HEK293 (cell line): ENCODE measurements around the gene CADM1.

Experiments used
- CTCF ChIA-PET: fragments of 350-600 bp; formaldehyde crosslinking; extraction: SDS; loops from one replicate; lab custom pipeline; 2021; ENCODE audit warnings: antibody characterized with exemption; lab: Yijun Ruan, JAX
- POLR2A ChIA-PET: fragments of 300-600 bp; formaldehyde crosslinking; extraction: SDS; loops from one replicate; lab custom pipeline; 2020; ENCODE audit warnings: antibody characterized with exemption, inconsistent platforms; lab: Yijun Ruan, JAX
- H3K27ac ChIP-seq: fragments of 200-500 bp; sonication (Bioruptor generic); 2 replicates; pipeline ENCODE4 v1.5.1; 2014; ENCODE audit warnings: low read depth, low read length, control low read depth, inconsistent platforms; ENCODE audit errors: extremely low read depth
- H3K36me3 ChIP-seq, 2 experiments: fragments of 200-500 bp in 1 of 2; sonication (Bioruptor generic) in 1 of 2; 1 replicate in 1 of 2; 2 replicates in 1 of 2; pipeline ENCODE4 v1.5.1; 2014 to 2017; ENCODE audit warnings: inconsistent platforms in 2 of 2, low read length in 2 of 2; ENCODE audit not compliant: control insufficient read depth in 2 of 2, insufficient read depth in 1 of 2
- H3K4me1 ChIP-seq: fragments of 200-500 bp; sonication (Bioruptor generic); 2 replicates; pipeline ENCODE4 v1.5.1; 2014; ENCODE audit warnings: mild to moderate bottlenecking, low read length, inconsistent platforms; ENCODE audit not compliant: control insufficient read depth, insufficient read depth
- H3K4me3 ChIP-seq: 2 replicates; pipeline ENCODE4 v1.5.1; 2011; ENCODE audit warnings: low read depth, mild to moderate bottlenecking, control low read depth, low read length, moderate library complexity
- H3K9me3 ChIP-seq: fragments of 200-500 bp; sonication (Bioruptor generic); 2 replicates; pipeline ENCODE4 v1.5.1; 2014; ENCODE audit warnings: low read depth, low read length, inconsistent platforms; ENCODE audit not compliant: control insufficient read depth, insufficient read depth
- HOXD13 ChIP-seq: sonication (generic); formaldehyde crosslinking; IDR thresholded peaks from 2 replicates; pipeline ENCODE4 v1.8.0; 2022; ENCODE audit warnings: missing genetic modification reagents, borderline replicate concordance
- KLF16 ChIP-seq: fragments of 450-650 bp; formaldehyde crosslinking; IDR thresholded peaks from 2 replicates; pipeline ENCODE4 v1.5.1; 2017; ENCODE audit warnings: missing biosample characterization, missing genetic modification characterization
- MZF1 ChIP-seq: fragments of 450-650 bp; formaldehyde crosslinking; IDR thresholded peaks from 2 replicates; pipeline ENCODE4 v1.5.1; 2017; ENCODE audit warnings: missing biosample characterization, missing genetic modification characterization, borderline replicate concordance
- OSR2 ChIP-seq: fragments of 450-650 bp; formaldehyde crosslinking; IDR thresholded peaks from 2 replicates; pipeline ENCODE4 v1.5.1; 2016; ENCODE audit warnings: missing biosample characterization, missing genetic modification characterization
- OVOL3 ChIP-seq: fragments of 450-650 bp; formaldehyde crosslinking; IDR thresholded peaks from 2 replicates; pipeline ENCODE4 v1.5.1; 2016; ENCODE audit warnings: missing biosample characterization, missing genetic modification characterization
- SCRT1 ChIP-seq: fragments of 450-650 bp; formaldehyde crosslinking; IDR thresholded peaks from 2 replicates; pipeline ENCODE4 v1.5.1; 2016; ENCODE audit warnings: missing biosample characterization, missing genetic modification characterization, borderline replicate concordance
- SP2 ChIP-seq: fragments of 450-650 bp; formaldehyde crosslinking; IDR thresholded peaks from 2 replicates; pipeline ENCODE4 v1.5.1; 2016; ENCODE audit warnings: missing biosample characterization, missing genetic modification characterization
- SP3 ChIP-seq: fragments of 450-650 bp; formaldehyde crosslinking; IDR thresholded peaks from 2 replicates; pipeline ENCODE4 v1.5.1; 2016; ENCODE audit warnings: missing biosample characterization, missing genetic modification characterization
- ZNF121 ChIP-seq: fragments of 450-650 bp; formaldehyde crosslinking; IDR thresholded peaks from 2 replicates; pipeline ENCODE4 v1.5.1; 2016; ENCODE audit warnings: missing biosample characterization, missing genetic modification characterization
- ZNF133 ChIP-seq: fragments of 450-650 bp; formaldehyde crosslinking; IDR thresholded peaks from 2 replicates; pipeline ENCODE4 v1.5.1; 2016; ENCODE audit warnings: missing biosample characterization, missing genetic modification characterization
- ZNF138 ChIP-seq: fragments of 450-650 bp; formaldehyde crosslinking; IDR thresholded peaks from 2 replicates; pipeline ENCODE4 v1.5.1; 2016; ENCODE audit warnings: missing biosample characterization, missing genetic modification characterization, borderline replicate concordance
- ZNF2 ChIP-seq: fragments of 450-650 bp; formaldehyde crosslinking; IDR thresholded peaks from 2 replicates; pipeline ENCODE4 v1.5.1; 2016; ENCODE audit warnings: missing biosample characterization, missing genetic modification characterization
- ZNF223 ChIP-seq: fragments of 450-650 bp; formaldehyde crosslinking; IDR thresholded peaks from 2 replicates; pipeline ENCODE4 v1.5.1; 2016; ENCODE audit warnings: missing biosample characterization, missing genetic modification characterization
- ZNF23 ChIP-seq: fragments of 450-650 bp; formaldehyde crosslinking; IDR thresholded peaks from 2 replicates; pipeline ENCODE4 v1.5.1; 2016; ENCODE audit warnings: missing biosample characterization, missing genetic modification characterization, borderline replicate concordance
- ZNF324 ChIP-seq: fragments of 450-650 bp; formaldehyde crosslinking; IDR thresholded peaks from 2 replicates; pipeline ENCODE4 v1.5.1; 2016; ENCODE audit warnings: missing biosample characterization, missing genetic modification characterization
- ZNF37A ChIP-seq: fragments of 450-650 bp; IDR thresholded peaks from 2 replicates; pipeline ENCODE4 v1.5.1; 2018; ENCODE audit warnings: missing biosample characterization, missing genetic modification characterization
- ZNF391 ChIP-seq: fragments of 450-650 bp; formaldehyde crosslinking; IDR thresholded peaks from 2 replicates; pipeline ENCODE4 v1.5.1; 2016; ENCODE audit warnings: low read depth, missing biosample characterization, missing genetic modification characterization, borderline replicate concordance
- ZNF404 ChIP-seq: fragments of 450-650 bp; formaldehyde crosslinking; IDR thresholded peaks from 2 replicates; pipeline ENCODE4 v1.5.1; 2017; ENCODE audit warnings: missing biosample characterization, missing genetic modification characterization
- ZNF514 ChIP-seq: fragments of 450-650 bp; formaldehyde crosslinking; IDR thresholded peaks from 2 replicates; pipeline ENCODE4 v1.5.1; 2016; ENCODE audit warnings: missing biosample characterization, missing genetic modification characterization
- ZNF560 ChIP-seq: fragments of 450-650 bp; formaldehyde crosslinking; IDR thresholded peaks from 2 replicates; pipeline ENCODE4 v1.5.1; 2017; ENCODE audit warnings: missing biosample characterization, missing genetic modification characterization, borderline replicate concordance
- ZNF571 ChIP-seq: fragments of 450-650 bp; formaldehyde crosslinking; IDR thresholded peaks from 2 replicates; pipeline ENCODE4 v1.5.0; 2017; ENCODE audit warnings: missing biosample characterization, missing genetic modification characterization
- ZNF624 ChIP-seq: fragments of 450-650 bp; formaldehyde crosslinking; IDR thresholded peaks from 2 replicates; pipeline ENCODE4 v1.5.1; 2017; ENCODE audit warnings: missing biosample characterization, missing genetic modification characterization
- ZNF629 ChIP-seq: fragments of 450-650 bp; formaldehyde crosslinking; IDR thresholded peaks from 2 replicates; pipeline ENCODE4 v1.5.1; 2017; ENCODE audit warnings: missing biosample characterization, missing genetic modification characterization
- ZNF654 ChIP-seq: fragments of 450-650 bp; formaldehyde crosslinking; IDR thresholded peaks from 2 replicates; pipeline ENCODE4 v1.5.1; 2016; ENCODE audit warnings: low read depth, missing biosample characterization, missing genetic modification characterization
- ZNF843 ChIP-seq: fragments of 450-650 bp; formaldehyde crosslinking; IDR thresholded peaks from 2 replicates; pipeline ENCODE4 v1.5.1; 2016; ENCODE audit warnings: missing biosample characterization, missing genetic modification characterization
- TF ChIP-seq, protein P1 (sequence below): fragments of 450-650 bp; formaldehyde crosslinking; IDR thresholded peaks from 2 replicates; pipeline ENCODE4 v1.5.1; 2017; ENCODE audit warnings: missing biosample characterization, missing genetic modification characterization
- TF ChIP-seq, protein P2 (sequence below): sonication (generic); formaldehyde crosslinking; IDR thresholded peaks from 2 replicates; pipeline ENCODE4 v1.8.1; 2022; ENCODE audit warnings: mild to moderate bottlenecking, moderate library complexity, missing genetic modification reagents
- TF ChIP-seq, protein P3 (sequence below): fragments of 450-650 bp; formaldehyde crosslinking; IDR thresholded peaks from 2 replicates; pipeline ENCODE4 v1.5.1; 2016; ENCODE audit warnings: missing biosample characterization, missing genetic modification characterization
- TF ChIP-seq, protein P4 (sequence below): fragments of 450-650 bp; formaldehyde crosslinking; IDR thresholded peaks from 2 replicates; pipeline ENCODE4 v1.5.1; 2016; ENCODE audit warnings: missing biosample characterization, missing genetic modification characterization, borderline replicate concordance

CADM1 gene

DNA sequence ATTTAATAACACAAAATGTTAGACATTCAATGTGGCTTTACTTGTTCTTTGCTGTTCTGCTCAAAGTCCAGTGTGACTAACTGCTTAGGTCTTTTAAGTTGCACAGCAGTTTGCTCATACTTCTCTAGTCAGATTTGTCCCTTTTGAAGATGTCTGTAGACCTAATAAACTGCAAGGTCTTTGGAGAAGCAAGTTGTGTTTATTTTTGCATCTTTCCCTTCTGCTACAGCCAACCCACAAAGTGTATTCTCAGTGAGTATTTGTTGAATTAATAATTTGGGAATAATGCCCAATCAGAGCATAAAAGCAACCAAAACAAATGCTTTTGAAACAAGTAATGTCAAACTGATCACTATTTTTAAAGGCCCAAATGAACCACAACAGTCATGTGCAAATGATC lies 312.5 kb downstream of the CADM1 start (continued):
- TF ChIP-seq ZNF654 (tag by site-specific recombination) (no peak), KLF16 (tag by site-specific recombination) (no peak), ZNF324 (tag by site-specific recombination) (no peak), SCRT1 (tag by site-specific recombination) (no peak), ZNF404 (no peak), ZNF843 (tag by site-specific recombination) (no peak)

DNA sequence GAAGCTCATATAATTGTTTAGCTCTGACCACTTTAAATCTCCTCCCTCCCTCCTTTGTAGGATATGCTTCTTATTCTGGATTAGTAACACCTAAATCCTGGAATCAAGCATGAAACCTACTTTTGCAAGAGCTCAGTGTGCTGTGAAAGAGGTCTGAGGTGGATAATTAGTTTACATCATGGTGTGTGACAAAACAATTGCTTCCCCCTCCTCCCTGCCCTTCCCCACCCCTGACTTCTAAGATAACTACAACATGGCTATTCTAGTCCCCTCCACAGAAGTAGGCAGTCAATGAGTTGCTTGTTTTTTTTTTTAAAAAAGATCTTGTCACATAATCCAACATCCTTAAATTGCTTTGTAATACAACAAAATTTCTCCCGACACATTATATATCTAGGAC lies 314.0 kb downstream of the CADM1 start:
- no peak for TF ChIP-seq ZNF624 (tag by site-specific recombination)
- TF ChIP-seq ZNF223 (tag by site-specific recombination), result no peak
- no peak for TF ChIP-seq ZNF629
- TF ChIP-seq, protein P1, sequence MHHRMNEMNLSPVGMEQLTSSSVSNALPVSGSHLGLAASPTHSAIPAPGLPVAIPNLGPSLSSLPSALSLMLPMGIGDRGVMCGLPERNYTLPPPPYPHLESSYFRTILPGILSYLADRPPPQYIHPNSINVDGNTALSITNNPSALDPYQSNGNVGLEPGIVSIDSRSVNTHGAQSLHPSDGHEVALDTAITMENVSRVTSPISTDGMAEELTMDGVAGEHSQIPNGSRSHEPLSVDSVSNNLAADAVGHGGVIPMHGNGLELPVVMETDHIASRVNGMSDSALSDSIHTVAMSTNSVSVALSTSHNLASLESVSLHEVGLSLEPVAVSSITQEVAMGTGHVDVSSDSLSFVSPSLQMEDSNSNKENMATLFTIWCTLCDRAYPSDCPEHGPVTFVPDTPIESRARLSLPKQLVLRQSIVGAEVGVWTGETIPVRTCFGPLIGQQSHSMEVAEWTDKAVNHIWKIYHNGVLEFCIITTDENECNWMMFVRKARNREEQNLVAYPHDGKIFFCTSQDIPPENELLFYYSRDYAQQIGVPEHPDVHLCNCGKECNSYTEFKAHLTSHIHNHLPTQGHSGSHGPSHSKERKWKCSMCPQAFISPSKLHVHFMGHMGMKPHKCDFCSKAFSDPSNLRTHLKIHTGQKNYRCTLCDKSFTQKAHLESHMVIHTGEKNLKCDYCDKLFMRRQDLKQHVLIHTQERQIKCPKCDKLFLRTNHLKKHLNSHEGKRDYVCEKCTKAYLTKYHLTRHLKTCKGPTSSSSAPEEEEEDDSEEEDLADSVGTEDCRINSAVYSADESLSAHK (tag by site-specific recombination), result no peak
- TF ChIP-seq, protein P2, sequence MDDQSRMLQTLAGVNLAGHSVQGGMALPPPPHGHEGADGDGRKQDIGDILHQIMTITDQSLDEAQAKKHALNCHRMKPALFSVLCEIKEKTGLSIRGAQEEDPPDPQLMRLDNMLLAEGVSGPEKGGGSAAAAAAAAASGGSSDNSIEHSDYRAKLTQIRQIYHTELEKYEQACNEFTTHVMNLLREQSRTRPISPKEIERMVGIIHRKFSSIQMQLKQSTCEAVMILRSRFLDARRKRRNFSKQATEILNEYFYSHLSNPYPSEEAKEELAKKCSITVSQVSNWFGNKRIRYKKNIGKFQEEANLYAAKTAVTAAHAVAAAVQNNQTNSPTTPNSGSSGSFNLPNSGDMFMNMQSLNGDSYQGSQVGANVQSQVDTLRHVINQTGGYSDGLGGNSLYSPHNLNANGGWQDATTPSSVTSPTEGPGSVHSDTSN (CRISPR knock-in tag), result no peak
- TF ChIP-seq ZNF23 (tag by site-specific recombination), result no peak
- no peak for TF ChIP-seq HOXD13 (CRISPR knock-in tag)
- no peak for TF ChIP-seq ZNF560
- TF ChIP-seq ZNF2 (tag by site-specific recombination), result no peak
- TF ChIP-seq, all 188 proteins: peak for 0
- H3K36me3 ChIP-seq, result no peaks in the 10 kb centered on the region
- POLR2A ChIA-PET, result no interaction called here
- CTCF ChIA-PET, result no interaction called here
- H3K27ac ChIP-seq, result no peak overlapping the region
- H3K9me3 ChIP-seq, result no peaks in the 10 kb centered on the region
- no peaks in the 10 kb centered on the region for H3K4me1 ChIP-seq
- H3K4me3 ChIP-seq, result no peak overlapping the region

DNA sequence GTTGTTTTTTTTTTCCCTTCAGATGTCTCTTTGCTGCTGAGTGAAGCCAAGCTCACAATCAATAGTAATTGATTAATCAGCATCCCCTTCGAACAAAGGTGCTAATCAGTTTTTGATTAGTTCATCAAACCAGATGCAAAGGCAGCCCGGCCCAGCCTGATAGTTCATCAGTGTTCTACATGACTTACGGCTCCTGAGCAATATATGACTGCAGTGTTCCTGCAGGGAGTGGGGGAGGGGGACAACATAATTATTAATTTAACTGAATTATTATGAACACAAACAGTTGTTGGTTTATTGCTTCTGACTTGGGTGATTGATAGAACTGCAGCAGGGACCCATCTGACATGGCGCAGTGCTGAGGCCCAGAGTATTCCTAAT lies 315.3 kb downstream of the CADM1 start:
- ChIA-PET CTCF (interaction anchor here (0.6 kb wide), 1 partner anchor 31 kb away, joined by 3 read pairs; no protein-coding TSS in a partner anchor), POLR2A (no interaction called here)
- Histone ChIP-seq H3K4me1 (no peaks in the 10 kb centered on the region), H3K9me3 (no peaks in the 10 kb centered on the region), H3K4me3 (no peak overlapping the region), H3K36me3 (no peaks in the 10 kb centered on the region), H3K27ac (no peak overlapping the region)
- no peak for TF ChIP-seq ZNF514 (tag by site-specific recombination)
- no peak for TF ChIP-seq ZNF133
- no peak for TF ChIP-seq MZF1 (tag by site-specific recombination)
- TF ChIP-seq ZNF37A, result no peak
- no peak for TF ChIP-seq ZNF138 (tag by site-specific recombination)
- no peak for TF ChIP-seq OSR2 (tag by site-specific recombination)
- no peak for TF ChIP-seq OVOL3
- TF ChIP-seq ZNF571 (tag by site-specific recombination), result no peak
- TF ChIP-seq ZNF121, result no peak
- no peak for TF ChIP-seq SP3 (tag by site-specific recombination)
- TF ChIP-seq, protein P3, sequence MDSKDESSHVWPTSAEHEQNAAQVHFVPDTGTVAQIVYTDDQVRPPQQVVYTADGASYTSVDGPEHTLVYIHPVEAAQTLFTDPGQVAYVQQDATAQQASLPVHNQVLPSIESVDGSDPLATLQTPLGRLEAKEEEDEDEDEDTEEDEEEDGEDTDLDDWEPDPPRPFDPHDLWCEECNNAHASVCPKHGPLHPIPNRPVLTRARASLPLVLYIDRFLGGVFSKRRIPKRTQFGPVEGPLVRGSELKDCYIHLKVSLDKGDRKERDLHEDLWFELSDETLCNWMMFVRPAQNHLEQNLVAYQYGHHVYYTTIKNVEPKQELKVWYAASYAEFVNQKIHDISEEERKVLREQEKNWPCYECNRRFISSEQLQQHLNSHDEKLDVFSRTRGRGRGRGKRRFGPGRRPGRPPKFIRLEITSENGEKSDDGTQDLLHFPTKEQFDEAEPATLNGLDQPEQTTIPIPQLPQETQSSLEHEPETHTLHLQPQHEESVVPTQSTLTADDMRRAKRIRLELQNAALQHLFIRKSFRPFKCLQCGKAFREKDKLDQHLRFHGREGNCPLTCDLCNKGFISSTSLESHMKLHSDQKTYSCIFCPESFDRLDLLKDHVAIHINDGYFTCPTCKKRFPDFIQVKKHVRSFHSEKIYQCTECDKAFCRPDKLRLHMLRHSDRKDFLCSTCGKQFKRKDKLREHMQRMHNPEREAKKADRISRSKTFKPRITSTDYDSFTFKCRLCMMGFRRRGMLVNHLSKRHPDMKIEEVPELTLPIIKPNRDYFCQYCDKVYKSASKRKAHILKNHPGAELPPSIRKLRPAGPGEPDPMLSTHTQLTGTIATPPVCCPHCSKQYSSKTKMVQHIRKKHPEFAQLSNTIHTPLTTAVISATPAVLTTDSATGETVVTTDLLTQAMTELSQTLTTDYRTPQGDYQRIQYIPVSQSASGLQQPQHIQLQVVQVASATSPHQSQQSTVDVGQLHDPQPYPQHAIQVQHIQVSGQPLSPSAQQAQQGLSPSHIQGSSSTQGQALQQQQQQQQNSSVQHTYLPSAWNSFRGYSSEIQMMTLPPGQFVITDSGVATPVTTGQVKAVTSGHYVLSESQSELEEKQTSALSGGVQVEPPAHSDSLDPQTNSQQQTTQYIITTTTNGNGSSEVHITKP, result no peak
- no peak for TF ChIP-seq ZNF391 (tag by site-specific recombination)
- no peak for TF ChIP-seq SP2 (tag by site-specific recombination)
- TF ChIP-seq, protein P4, sequence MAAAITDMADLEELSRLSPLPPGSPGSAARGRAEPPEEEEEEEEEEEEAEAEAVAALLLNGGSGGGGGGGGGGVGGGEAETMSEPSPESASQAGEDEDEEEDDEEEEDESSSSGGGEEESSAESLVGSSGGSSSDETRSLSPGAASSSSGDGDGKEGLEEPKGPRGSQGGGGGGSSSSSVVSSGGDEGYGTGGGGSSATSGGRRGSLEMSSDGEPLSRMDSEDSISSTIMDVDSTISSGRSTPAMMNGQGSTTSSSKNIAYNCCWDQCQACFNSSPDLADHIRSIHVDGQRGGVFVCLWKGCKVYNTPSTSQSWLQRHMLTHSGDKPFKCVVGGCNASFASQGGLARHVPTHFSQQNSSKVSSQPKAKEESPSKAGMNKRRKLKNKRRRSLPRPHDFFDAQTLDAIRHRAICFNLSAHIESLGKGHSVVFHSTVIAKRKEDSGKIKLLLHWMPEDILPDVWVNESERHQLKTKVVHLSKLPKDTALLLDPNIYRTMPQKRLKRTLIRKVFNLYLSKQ, result no peak
